NT2/D1 (cell line): ENCODE data around the gene GRIK1.

ENCODE experiments used
- SUZ12 ChIP-seq: IDR thresholded peaks from 2 replicates; pipeline ENCODE4 v1.6.1; 2011; ENCODE audit not compliant: insufficient read length, insufficient read depth; ENCODE audit errors: extremely low read depth
- YY1 ChIP-seq: IDR thresholded peaks from 2 replicates; pipeline ENCODE4 v1.6.1; 2011; ENCODE audit not compliant: insufficient read length, insufficient read depth

DNA sequence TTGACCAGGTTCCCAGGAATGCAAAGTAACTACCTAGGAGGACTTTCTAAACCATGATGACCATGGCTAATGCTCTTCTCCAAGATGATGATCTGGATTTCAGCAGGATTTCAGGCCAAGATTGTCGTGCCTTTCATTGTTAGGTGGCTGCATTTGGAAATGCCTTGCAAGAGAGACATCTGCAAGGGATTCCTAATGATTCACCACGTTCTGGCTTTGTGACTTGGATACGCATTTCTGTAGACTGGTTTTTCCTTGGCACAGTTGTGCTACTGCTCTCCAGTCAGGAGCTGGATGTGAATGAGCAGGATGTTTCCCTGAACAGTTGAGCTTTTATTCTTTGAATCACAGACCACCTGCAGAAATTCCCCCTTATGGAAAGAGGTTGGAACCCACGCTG, 428.7 kb downstream of the GRIK1 start:
- TF ChIP-seq YY1 (no peak), SUZ12 (no peak)
